Activated CD8-positive, alpha-beta memory T cell treated with anti-CD3 and anti-CD28 coated beads for 1 hour (primary cell): Measurements from ENCODE around the gene GPX4.

Experiments
- DNase-seq, 2 donors: peaks; one replicate each; pipeline ENCODE4 v3.0.0-alpha.2; 2020; ENCODE audit warnings: low read depth in 1 of 2; ENCODE audit errors: extremely low read depth in 1 of 2

Gene GPX4

GRCh38 chr19:1068009-1069001 lies 35.5 kb upstream of the GPX4 start:
- peak in 1 of 2 donors; percentile 60 for DNase-seq

GRCh38 chr19:1069009-1069779 lies 34.6 kb upstream of the GPX4 start:
- DNase-seq: peak in 1 of 2 donors; percentile 55

- no peak for DNase-seq
Observed at GRCh38 chr19:1070576-1070930, 33.2 kb upstream of the GPX4 start.

- DNase-seq: no peak
Observed at GRCh38 chr19:1070931-1071791, 32.6 kb upstream of the GPX4 start.

GRCh38 chr19:1072371-1073015 lies 31.3 kb upstream of the GPX4 start:
- no peak for DNase-seq

- DNase-seq: no peak
Observed at GRCh38 chr19:1073063-1073955, 30.5 kb upstream of the GPX4 start.

GRCh38 chr19:1073956-1074517 lies 29.8 kb upstream of the GPX4 start:
- DNase-seq: no peak

- DNase-seq: peak; percentile 96 to 98
Observed at GRCh38 chr19:1074544-1075283, 29.1 kb upstream of the GPX4 start.

- no peak for DNase-seq
Observed at GRCh38 chr19:1076046-1076386, 27.8 kb upstream of the GPX4 start.

- DNase-seq: peak; percentile 82 to 89
Observed at GRCh38 chr19:1076951-1077350, 26.8 kb upstream of the GPX4 start.

- no peak for DNase-seq
Observed at GRCh38 chr19:1079566-1080111, 24.2 kb upstream of the GPX4 start.

- DNase-seq: no peak
Observed at GRCh38 chr19:1080360-1081161, 23.2 kb upstream of the GPX4 start.

- DNase-seq: no peak
Observed at GRCh38 chr19:1081301-1082164, 22.3 kb upstream of the GPX4 start.

- DNase-seq: peak in 1 of 2 donors; percentile 69
Observed at GRCh38 chr19:1082165-1082927, 21.4 kb upstream of the GPX4 start.

- no peak for DNase-seq
Observed at GRCh38 chr19:1082928-1083816, 20.6 kb upstream of the GPX4 start.
